WERI-Rb-1 (cell line): Measurements from ENCODE around the gene SLC18A2.

ENCODE experiments used
- DNase-seq: peaks from one replicate; pipeline ENCODE4 v3.0.0-alpha.2; 2020
- H3K27ac ChIP-seq: fragments of 250-450 bp; sonication (Bioruptor Pico); 2 replicates; pipeline ENCODE4 v1.5.1; 2020; ENCODE audit warnings: mild to moderate bottlenecking, moderate library complexity
- H3K27me3 ChIP-seq: fragments of 250-450 bp; sonication (Bioruptor Pico); 2 replicates; pipeline ENCODE4 v1.5.1; 2021; ENCODE audit warnings: mild to moderate bottlenecking, low read depth, moderate library complexity; ENCODE audit not compliant: insufficient read depth, severe bottlenecking
- H3K36me3 ChIP-seq: fragments of 250-450 bp; sonication (Bioruptor Pico); 2 replicates; pipeline ENCODE4 v1.5.1; 2020; ENCODE audit warnings: mild to moderate bottlenecking, moderate library complexity
- H3K4me3 ChIP-seq: 2 replicates; pipeline ENCODE4 v1.5.1; 2011; ENCODE audit warnings: low read depth, mild to moderate bottlenecking, control low read depth, low read length
- H3K9me3 ChIP-seq: fragments of 250-450 bp; sonication (Bioruptor Pico); 2 replicates; pipeline ENCODE4 v1.5.1; 2021; ENCODE audit warnings: mild to moderate bottlenecking, moderate library complexity; ENCODE audit not compliant: severe bottlenecking
- TF ChIP-seq, protein P1 (sequence below): IDR thresholded peaks from 2 replicates; pipeline ENCODE4 v1.5.1; 2011; ENCODE audit warnings: low read depth, mild to moderate bottlenecking, control low read depth, inconsistent platforms, low read length

Gene SLC18A2

DNA sequence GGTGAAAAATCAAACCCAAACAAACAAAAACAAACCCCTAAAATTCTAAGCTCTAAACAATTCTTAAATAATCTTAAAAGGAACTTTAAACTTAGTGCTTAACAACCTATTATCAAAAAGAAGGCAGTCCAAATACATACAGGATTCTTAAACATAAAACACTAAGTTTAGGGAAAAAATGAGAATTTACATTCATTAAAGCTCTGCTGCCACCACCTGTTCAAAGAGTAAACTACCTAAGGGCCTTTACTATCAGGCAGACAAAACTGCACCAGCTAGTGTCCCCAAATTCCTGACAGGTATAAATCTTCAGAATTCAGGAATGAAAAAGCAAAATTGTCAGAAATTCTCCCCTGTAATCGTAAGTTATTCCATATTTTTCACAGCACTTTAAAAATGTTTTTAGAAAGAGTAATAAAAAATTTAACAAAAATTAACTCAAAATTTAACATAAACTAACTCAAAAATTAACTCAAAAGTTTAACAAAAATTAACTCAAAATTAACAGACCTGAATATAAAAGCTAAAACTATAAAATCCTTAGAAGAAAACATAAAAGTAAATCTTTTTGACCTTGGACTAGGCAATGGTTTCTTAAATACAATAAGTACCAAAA is 79.2 kb downstream of the SLC18A2 start:
- DNase-seq, result no peak
- Histone ChIP-seq H3K9me3 (no peaks in the 10 kb centered on the region), H3K27me3 (no peaks in the 10 kb centered on the region), H3K4me3 (no peak overlapping the region), H3K27ac (no peak overlapping the region), H3K36me3 (peaks cover 8% of the 10 kb centered on the region)
- TF ChIP-seq, protein P1, sequence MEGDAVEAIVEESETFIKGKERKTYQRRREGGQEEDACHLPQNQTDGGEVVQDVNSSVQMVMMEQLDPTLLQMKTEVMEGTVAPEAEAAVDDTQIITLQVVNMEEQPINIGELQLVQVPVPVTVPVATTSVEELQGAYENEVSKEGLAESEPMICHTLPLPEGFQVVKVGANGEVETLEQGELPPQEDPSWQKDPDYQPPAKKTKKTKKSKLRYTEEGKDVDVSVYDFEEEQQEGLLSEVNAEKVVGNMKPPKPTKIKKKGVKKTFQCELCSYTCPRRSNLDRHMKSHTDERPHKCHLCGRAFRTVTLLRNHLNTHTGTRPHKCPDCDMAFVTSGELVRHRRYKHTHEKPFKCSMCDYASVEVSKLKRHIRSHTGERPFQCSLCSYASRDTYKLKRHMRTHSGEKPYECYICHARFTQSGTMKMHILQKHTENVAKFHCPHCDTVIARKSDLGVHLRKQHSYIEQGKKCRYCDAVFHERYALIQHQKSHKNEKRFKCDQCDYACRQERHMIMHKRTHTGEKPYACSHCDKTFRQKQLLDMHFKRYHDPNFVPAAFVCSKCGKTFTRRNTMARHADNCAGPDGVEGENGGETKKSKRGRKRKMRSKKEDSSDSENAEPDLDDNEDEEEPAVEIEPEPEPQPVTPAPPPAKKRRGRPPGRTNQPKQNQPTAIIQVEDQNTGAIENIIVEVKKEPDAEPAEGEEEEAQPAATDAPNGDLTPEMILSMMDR, result 0 out of 2 replicates have a peak, but pooled peaks have one; percentile 16

DNA sequence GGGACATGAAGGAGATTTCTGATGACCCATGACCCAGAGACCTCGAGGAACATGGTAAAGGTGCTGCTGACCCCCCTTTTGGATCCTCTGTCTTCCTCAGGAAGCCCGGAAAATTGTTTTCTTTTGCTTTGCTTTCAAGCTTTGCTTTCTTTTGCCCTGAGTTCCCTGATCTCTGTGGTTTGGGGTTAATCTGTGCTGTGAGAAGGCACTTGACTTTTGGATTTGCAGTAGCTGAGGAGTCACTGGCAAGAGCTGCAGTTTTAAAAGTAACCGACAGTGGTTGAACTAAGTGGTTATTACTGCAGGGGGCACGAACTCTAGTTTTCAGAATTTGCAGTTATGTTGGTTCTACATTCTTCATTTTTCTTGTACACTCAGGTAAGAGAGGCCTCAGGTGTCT is 81.3 kb downstream of the SLC18A2 start:
- no peaks in the 10 kb centered on the region for H3K9me3 ChIP-seq

DNA sequence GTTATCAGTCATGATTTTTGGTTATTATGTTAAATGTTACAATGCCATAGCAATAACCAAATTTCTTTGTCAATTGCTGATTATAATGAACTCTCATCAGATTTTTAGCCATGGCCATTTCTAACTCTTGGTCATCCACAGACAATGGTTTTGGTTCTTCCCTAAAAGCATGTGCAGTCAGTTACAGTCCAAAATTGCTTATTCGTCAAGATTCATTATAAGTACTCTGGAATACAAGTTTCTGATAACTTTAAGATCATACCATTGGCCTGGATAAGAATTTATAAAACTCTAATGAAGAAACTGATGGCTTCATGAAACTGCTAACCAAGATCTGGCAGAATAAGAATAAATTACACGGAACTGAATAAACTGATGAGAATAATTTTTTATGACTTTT is 83.5 kb downstream of the SLC18A2 start:
- H3K27ac ChIP-seq, result no peak overlapping the region
- no peak overlapping the region for H3K4me3 ChIP-seq
- no peaks in the 10 kb centered on the region for H3K9me3 ChIP-seq
- no peak for DNase-seq
- no peaks in the 10 kb centered on the region for H3K36me3 ChIP-seq
- H3K27me3 ChIP-seq, result no peaks in the 10 kb centered on the region
- TF ChIP-seq, protein P1, result no peak

More for the DNA sequence above, 81.3 kb downstream of the SLC18A2 start:
- peaks cover 8% of the 10 kb centered on the region for H3K36me3 ChIP-seq
- no peak for DNase-seq
- no peaks in the 10 kb centered on the region for H3K27me3 ChIP-seq
- no peak overlapping the region for H3K4me3 ChIP-seq
- TF ChIP-seq, protein P1, result no peak
- H3K27ac ChIP-seq, result no peak overlapping the region

DNA sequence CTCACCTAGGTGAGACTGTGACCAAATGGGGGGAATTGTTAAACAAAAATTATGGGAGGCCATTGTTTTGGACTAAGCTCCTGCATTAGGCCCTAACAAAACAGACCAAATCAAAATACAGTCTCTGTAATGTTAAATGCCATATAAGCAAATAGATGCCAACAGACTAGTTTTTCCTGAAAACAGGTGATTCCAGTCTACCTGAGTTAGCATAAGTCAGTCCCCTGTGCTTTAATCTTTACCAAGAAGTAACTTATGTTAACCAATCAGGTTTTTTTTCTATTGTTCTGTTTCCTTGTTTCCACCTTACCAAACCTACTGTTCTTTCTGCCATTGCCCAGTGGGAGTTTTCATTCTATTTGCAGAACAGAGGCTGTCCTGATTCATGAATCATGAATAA is 86.3 kb downstream of the SLC18A2 start:
- no peaks in the 10 kb centered on the region for H3K9me3 ChIP-seq
- H3K27ac ChIP-seq, result no peak overlapping the region
- no peaks in the 10 kb centered on the region for H3K36me3 ChIP-seq
- no peak overlapping the region for H3K4me3 ChIP-seq
- no peaks in the 10 kb centered on the region for H3K27me3 ChIP-seq
- TF ChIP-seq, protein P1, result no peak
- no peak for DNase-seq
